HUDEP-2 (cell line): ENCODE results near the gene XPO1.

Source experiments
- DNase-seq, 76 experiments: peaks; one replicate each; lab custom pipeline; 2025; ENCODE audit not compliant: unreplicated experiment in 76 of 76; lab: John Stamatoyannopoulos, UW

The XPO1 gene

GRCh38 chr2:61435291-61435690, 102.9 kb downstream of the XPO1 start:
- DNase-seq: no peak

GRCh38 chr2:61434314-61434713, 103.8 kb downstream of the XPO1 start:
- DNase-seq: no peak

- no peak for DNase-seq
These were observed 104.5 kb downstream of the XPO1 start for GRCh38 chr2:61433606-61434005.

GRCh38 chr2:61432990-61433389, 105.2 kb downstream of the XPO1 start:
- no peak for DNase-seq

GRCh38 chr2:61431345-61431744, 106.8 kb downstream of the XPO1 start:
- DNase-seq: no peak
